ENCODE results near the gene AAK1.
"Not testable (repeated sequence)": the region's sequence is repeated elsewhere in the genome, so short reads cannot be mapped to it uniquely, and the experiment has no call there.

Gene AAK1

DNA sequence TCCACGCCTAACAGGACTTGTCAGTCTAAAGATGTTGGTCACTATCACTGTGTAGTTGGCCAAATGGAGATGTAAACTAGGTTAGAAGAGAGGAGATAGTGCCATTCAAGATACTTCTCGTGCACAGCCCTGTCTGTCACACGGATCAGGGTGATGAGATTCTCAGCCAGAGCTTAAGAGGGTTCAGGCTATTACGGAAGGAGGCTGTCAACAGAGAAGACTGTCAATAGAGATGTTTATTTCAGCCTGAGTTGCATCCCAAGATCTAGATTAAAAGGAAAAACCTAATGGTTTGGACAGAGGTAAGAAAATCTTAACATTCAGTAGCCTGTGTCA is 83.4 kb downstream of the AAK1 start:
- Histone ChIP-seq H3K4me3 (ENCODE audit: low read depth, low read length) (no peak overlapping the region), H3K27me3 (ENCODE audit: control insufficient read depth, insufficient read depth, low read length) (no peaks in the 10 kb centered on the region), H3K36me3 (ENCODE audit: control insufficient read depth, insufficient read depth, low read length) (no peaks in the 10 kb centered on the region), H3K4me1 (ENCODE audit: control insufficient read depth, insufficient read depth, low read length) (peaks cover 9% of the 10 kb centered on the region), H3K9ac (ENCODE audit: low read depth, low read length) (no peak overlapping the region), H3K27ac (ENCODE audit: low read depth, low read length) (no peak overlapping the region), H3K9me3 (ENCODE audit: control insufficient read depth, insufficient read depth, low read length) (no peaks in the 10 kb centered on the region)

GRCh38 chr2:69559442-69560146 is 83.9 kb downstream of the AAK1 start:
- H3K4me1 ChIP-seq (ENCODE audit: control insufficient read depth, insufficient read depth, low read length), result peaks cover 9% of the 10 kb centered on the region
- H3K36me3 ChIP-seq (ENCODE audit: control insufficient read depth, insufficient read depth, low read length), result no peaks in the 10 kb centered on the region
- no peaks in the 10 kb centered on the region for H3K27me3 ChIP-seq (ENCODE audit: control insufficient read depth, insufficient read depth, low read length)
- no peak overlapping the region for H3K27ac ChIP-seq (ENCODE audit: low read depth, low read length)
- no peaks in the 10 kb centered on the region for H3K9me3 ChIP-seq (ENCODE audit: control insufficient read depth, insufficient read depth, low read length)
- no peak overlapping the region for H3K4me3 ChIP-seq (ENCODE audit: low read depth, low read length)
- H3K9ac ChIP-seq (ENCODE audit: low read depth, low read length), result no peak overlapping the region

- no peaks in the 10 kb centered on the region for H3K27me3 ChIP-seq (ENCODE audit: control insufficient read depth, insufficient read depth, low read length)
- no peak overlapping the region for H3K4me3 ChIP-seq (ENCODE audit: low read depth, low read length)
- peaks cover 9% of the 10 kb centered on the region for H3K4me1 ChIP-seq (ENCODE audit: control insufficient read depth, insufficient read depth, low read length)
- H3K9me3 ChIP-seq (ENCODE audit: control insufficient read depth, insufficient read depth, low read length), result no peaks in the 10 kb centered on the region
- H3K9ac ChIP-seq (ENCODE audit: low read depth, low read length), result no peak overlapping the region
- H3K27ac ChIP-seq (ENCODE audit: low read depth, low read length), result no peak overlapping the region
- no peaks in the 10 kb centered on the region for H3K36me3 ChIP-seq (ENCODE audit: control insufficient read depth, insufficient read depth, low read length)
Observed at GRCh38 chr2:69556008-69556407, 87.5 kb downstream of the AAK1 start.

- Histone ChIP-seq H3K4me3 (ENCODE audit: low read depth, low read length) (no peak overlapping the region), H3K27ac (ENCODE audit: low read depth, low read length) (no peak overlapping the region), H3K9ac (ENCODE audit: low read depth, low read length) (no peak overlapping the region), H3K36me3 (ENCODE audit: control insufficient read depth, insufficient read depth, low read length) (no peaks in the 10 kb centered on the region), H3K4me1 (ENCODE audit: control insufficient read depth, insufficient read depth, low read length) (peaks cover 6% of the 10 kb centered on the region), H3K27me3 (ENCODE audit: control insufficient read depth, insufficient read depth, low read length) (no peaks in the 10 kb centered on the region), H3K9me3 (ENCODE audit: control insufficient read depth, insufficient read depth, low read length) (no peaks in the 10 kb centered on the region)
Observed at GRCh38 chr2:69554981-69555380, 88.6 kb downstream of the AAK1 start.

- no peaks in the 10 kb centered on the region for H3K36me3 ChIP-seq (ENCODE audit: control insufficient read depth, insufficient read depth, low read length)
- peaks cover 3% of the 10 kb centered on the region; the same call in 1 of the 2 replicates for H3K4me1 ChIP-seq (ENCODE audit: control insufficient read depth, insufficient read depth, low read length)
- H3K9ac ChIP-seq (ENCODE audit: low read depth, low read length), result no peak overlapping the region
- no peak overlapping the region for H3K4me3 ChIP-seq (ENCODE audit: low read depth, low read length)
- no peak overlapping the region for H3K27ac ChIP-seq (ENCODE audit: low read depth, low read length)
- no peaks in the 10 kb centered on the region for H3K9me3 ChIP-seq (ENCODE audit: control insufficient read depth, insufficient read depth, low read length)
- no peaks in the 10 kb centered on the region for H3K27me3 ChIP-seq (ENCODE audit: control insufficient read depth, insufficient read depth, low read length)
Observed at GRCh38 chr2:69554568-69554967, 89.0 kb downstream of the AAK1 start.

DNA sequence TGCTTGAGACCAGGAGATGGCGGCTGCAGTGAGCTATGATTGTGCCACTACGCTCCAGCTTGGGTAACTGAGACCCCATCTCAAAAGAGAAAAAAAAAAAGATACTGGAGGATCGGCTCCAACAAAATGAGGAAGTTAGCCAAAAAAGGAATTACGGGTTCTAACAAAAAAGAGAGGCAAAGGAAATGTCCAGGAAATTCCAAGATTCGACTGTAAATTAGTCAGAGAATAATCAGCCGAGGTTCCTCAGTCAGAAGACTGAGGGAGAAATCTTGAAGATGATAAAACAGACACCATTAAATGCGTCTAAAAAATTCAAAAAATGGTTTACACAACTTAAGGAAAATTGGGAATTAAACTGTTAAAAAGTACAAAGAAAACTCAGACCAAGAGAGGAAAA is 89.5 kb downstream of the AAK1 start:
- H3K27me3 ChIP-seq (ENCODE audit: control insufficient read depth, insufficient read depth, low read length), result no peaks in the 10 kb centered on the region
- H3K4me3 ChIP-seq (ENCODE audit: low read depth, low read length), result no peak overlapping the region
- no peak overlapping the region for H3K27ac ChIP-seq (ENCODE audit: low read depth, low read length)
- no peaks in the 10 kb centered on the region for H3K36me3 ChIP-seq (ENCODE audit: control insufficient read depth, insufficient read depth, low read length)
- no peaks in the 10 kb centered on the region for H3K9me3 ChIP-seq (ENCODE audit: control insufficient read depth, insufficient read depth, low read length)
- no peak overlapping the region for H3K9ac ChIP-seq (ENCODE audit: low read depth, low read length)
- H3K4me1 ChIP-seq (ENCODE audit: control insufficient read depth, insufficient read depth, low read length), result no peaks in the 10 kb centered on the region

DNA sequence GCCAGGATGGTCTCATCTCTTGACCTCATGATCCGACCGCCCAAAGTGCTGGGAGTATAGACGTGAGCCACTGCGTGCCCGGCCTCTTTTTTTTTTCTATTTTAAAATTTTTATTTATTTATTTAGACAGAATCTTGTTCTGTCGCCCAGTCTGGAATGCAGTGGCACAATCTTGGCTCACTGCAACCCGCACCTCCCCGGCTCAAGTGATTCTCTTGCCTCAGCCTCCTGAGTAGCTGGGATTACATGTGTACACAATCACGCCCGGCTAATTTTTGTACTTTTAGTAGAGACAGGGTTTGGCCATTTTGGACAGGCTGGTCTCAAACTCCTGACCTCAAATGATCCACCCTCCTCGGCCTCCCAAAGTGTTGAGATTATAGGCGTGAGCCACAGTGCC is 93.0 kb downstream of the AAK1 start:
- not testable (repeated sequence) for H3K27me3 ChIP-seq (ENCODE audit: control insufficient read depth, insufficient read depth, low read length); H3K4me1 ChIP-seq (ENCODE audit: control insufficient read depth, insufficient read depth, low read length); H3K27ac ChIP-seq (ENCODE audit: low read depth, low read length); H3K9me3 ChIP-seq (ENCODE audit: control insufficient read depth, insufficient read depth, low read length); H3K9ac ChIP-seq (ENCODE audit: low read depth, low read length); H3K4me3 ChIP-seq (ENCODE audit: low read depth, low read length); H3K36me3 ChIP-seq (ENCODE audit: control insufficient read depth, insufficient read depth, low read length)

DNA sequence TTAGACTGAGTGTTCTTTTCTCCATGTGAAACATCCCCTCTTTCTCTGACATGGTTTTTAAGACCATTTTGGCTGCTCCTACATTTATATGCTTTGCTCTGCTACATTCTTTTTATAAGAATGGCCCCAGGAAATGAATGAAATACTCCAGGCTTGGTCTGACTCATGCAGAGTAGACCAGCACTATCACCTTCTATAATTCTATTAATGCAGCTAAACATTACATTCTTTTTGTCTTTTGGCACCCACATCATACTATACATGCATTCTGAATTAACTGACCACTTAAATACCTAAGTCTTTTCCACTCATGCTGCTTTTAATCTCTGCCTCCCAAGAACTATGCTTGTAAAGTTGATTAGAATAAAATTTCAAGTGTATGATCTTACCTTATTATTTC is 94.1 kb downstream of the AAK1 start:
- Histone ChIP-seq H3K27ac (ENCODE audit: low read depth, low read length) (no peak overlapping the region), H3K9ac (ENCODE audit: low read depth, low read length) (no peak overlapping the region), H3K4me3 (ENCODE audit: low read depth, low read length) (no peak overlapping the region), H3K4me1 (ENCODE audit: control insufficient read depth, insufficient read depth, low read length) (no peaks in the 10 kb centered on the region), H3K9me3 (ENCODE audit: control insufficient read depth, insufficient read depth, low read length) (peaks cover 5% of the 10 kb centered on the region; the same call in 1 of the 2 replicates), H3K36me3 (ENCODE audit: control insufficient read depth, insufficient read depth, low read length) (no peaks in the 10 kb centered on the region), H3K27me3 (ENCODE audit: control insufficient read depth, insufficient read depth, low read length) (no peaks in the 10 kb centered on the region)

DNA sequence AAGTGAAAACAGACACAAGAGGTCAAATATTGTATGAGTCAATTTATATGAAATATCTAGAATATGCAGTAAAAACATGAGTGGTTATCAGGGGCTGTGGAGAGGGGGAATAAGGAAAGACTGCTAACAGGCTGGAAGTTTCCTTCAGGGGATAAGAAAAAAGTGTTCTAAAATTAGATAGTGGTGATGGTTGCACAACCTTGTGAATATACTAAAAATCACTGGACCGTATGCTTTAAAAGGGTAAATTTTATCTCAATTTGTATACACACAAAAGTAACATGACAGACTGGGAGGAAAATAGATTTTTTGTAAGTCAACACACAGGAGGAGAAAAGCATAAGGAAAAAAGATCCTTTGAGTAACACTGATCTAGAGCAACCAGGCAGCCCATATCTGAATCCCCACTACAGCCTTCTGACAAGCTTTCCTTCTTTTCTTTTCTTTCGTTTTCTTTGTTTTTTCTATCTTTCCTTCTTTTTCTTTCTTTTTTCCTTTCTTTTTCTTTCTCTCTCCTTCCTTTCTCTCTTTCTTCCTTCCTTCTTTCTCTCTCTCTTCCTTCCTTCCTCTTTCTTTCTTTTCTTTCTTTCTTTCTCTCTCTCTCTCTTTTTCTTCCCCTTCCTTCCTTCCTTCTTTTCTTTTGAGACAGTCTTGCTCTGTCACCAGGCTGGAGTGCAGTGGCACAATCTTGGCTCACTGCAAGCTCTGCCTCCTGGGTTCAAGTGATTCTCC is 95.4 kb downstream of the AAK1 start:
- H3K9me3 ChIP-seq (ENCODE audit: control insufficient read depth, insufficient read depth, low read length), result peaks cover 5% of the 10 kb centered on the region; the same call in 1 of the 2 replicates

GRCh38 chr2:69546646-69547045 is 96.9 kb downstream of the AAK1 start:
- peaks cover 5% of the 10 kb centered on the region; the same call in 1 of the 2 replicates for H3K9me3 ChIP-seq (ENCODE audit: control insufficient read depth, insufficient read depth, low read length)
- H3K27ac ChIP-seq (ENCODE audit: low read depth, low read length), result no peak overlapping the region
- no peak overlapping the region for H3K9ac ChIP-seq (ENCODE audit: low read depth, low read length)
- H3K36me3 ChIP-seq (ENCODE audit: control insufficient read depth, insufficient read depth, low read length), result peaks cover 19% of the 10 kb centered on the region; the same call in 1 of the 2 replicates
- no peaks in the 10 kb centered on the region for H3K4me1 ChIP-seq (ENCODE audit: control insufficient read depth, insufficient read depth, low read length)
- H3K27me3 ChIP-seq (ENCODE audit: control insufficient read depth, insufficient read depth, low read length), result no peaks in the 10 kb centered on the region
- no peak overlapping the region for H3K4me3 ChIP-seq (ENCODE audit: low read depth, low read length)

More for the DNA sequence above, 95.4 kb downstream of the AAK1 start:
- H3K27me3 ChIP-seq (ENCODE audit: control insufficient read depth, insufficient read depth, low read length), result no peaks in the 10 kb centered on the region
- H3K27ac ChIP-seq (ENCODE audit: low read depth, low read length), result no peak overlapping the region
- H3K4me1 ChIP-seq (ENCODE audit: control insufficient read depth, insufficient read depth, low read length), result no peaks in the 10 kb centered on the region
- no peak overlapping the region for H3K4me3 ChIP-seq (ENCODE audit: low read depth, low read length)
- H3K9ac ChIP-seq (ENCODE audit: low read depth, low read length), result no peak overlapping the region
- H3K36me3 ChIP-seq (ENCODE audit: control insufficient read depth, insufficient read depth, low read length), result peaks cover 5% of the 10 kb centered on the region; the same call in 1 of the 2 replicates

- peaks cover 5% of the 10 kb centered on the region; the same call in 1 of the 2 replicates for H3K9me3 ChIP-seq (ENCODE audit: control insufficient read depth, insufficient read depth, low read length)
- no peak overlapping the region for H3K27ac ChIP-seq (ENCODE audit: low read depth, low read length)
- no peaks in the 10 kb centered on the region for H3K27me3 ChIP-seq (ENCODE audit: control insufficient read depth, insufficient read depth, low read length)
- H3K36me3 ChIP-seq (ENCODE audit: control insufficient read depth, insufficient read depth, low read length), result peaks cover 21% of the 10 kb centered on the region
- H3K4me1 ChIP-seq (ENCODE audit: control insufficient read depth, insufficient read depth, low read length), result no peaks in the 10 kb centered on the region
- no peak overlapping the region for H3K4me3 ChIP-seq (ENCODE audit: low read depth, low read length)
- H3K9ac ChIP-seq (ENCODE audit: low read depth, low read length), result no peak overlapping the region
Observed at GRCh38 chr2:69545477-69545932, 98.0 kb downstream of the AAK1 start.
